Hepatocyte (in vitro differentiated cells): ENCODE results near the gene AUH. TPM values are rescaled to one million over a fixed set of nuclear protein-coding genes. Genes with fewer than 3 reads are reported as not detected.
"Not testable (repeated sequence)": the region's sequence is repeated elsewhere in the genome, so short reads cannot be mapped to it uniquely, and the experiment has no call there.

ENCODE experiments used
- DNase-seq: peaks from one replicate; pipeline ENCODE4 v3.0.0-alpha.2; 2016; ENCODE audit warnings: low spot score
- H2AFZ ChIP-seq: fragments of 200-600 bp; sonication (generic); 2 replicates; pipeline ENCODE4 v1.6.0; 2016; ENCODE audit warnings: antibody characterized with exemption, mild to moderate bottlenecking
- H3K27ac ChIP-seq: fragments of 200-600 bp; sonication (generic); 2 replicates; pipeline ENCODE4 v1.5.1; 2016; ENCODE audit warnings: mild to moderate bottlenecking
- H3K27me3 ChIP-seq: fragments of 200-600 bp; sonication (generic); 2 replicates; pipeline ENCODE4 v1.6.1; 2016
- H3K36me3 ChIP-seq: fragments of 200-600 bp; sonication (generic); replicated peaks from 2 replicates; pipeline ENCODE4 v1.5.1; 2016; ENCODE audit warnings: low read depth; ENCODE audit not compliant: insufficient read depth
- H3K4me1 ChIP-seq: fragments of 200-600 bp; sonication (generic); 2 replicates; pipeline ENCODE4 v1.5.1; 2016; ENCODE audit warnings: mild to moderate bottlenecking, moderate library complexity; ENCODE audit not compliant: insufficient read depth
- H3K4me2 ChIP-seq: fragments of 200-600 bp; sonication (generic); 2 replicates; pipeline ENCODE4 v1.6.0; 2016
- H3K4me3 ChIP-seq: fragments of 200-600 bp; sonication (generic); 2 replicates; pipeline ENCODE4 v1.5.1; 2016; ENCODE audit warnings: mild to moderate bottlenecking
- H3K79me2 ChIP-seq: fragments of 200-600 bp; sonication (generic); 2 replicates; pipeline ENCODE4 v1.6.0; 2017; ENCODE audit warnings: mild to moderate bottlenecking
- H3K9me2 ChIP-seq: fragments of 200-600 bp; sonication (generic); replicated peaks from 2 replicates; pipeline ENCODE4 v1.6.0; 2017; ENCODE audit warnings: mild to moderate bottlenecking; ENCODE audit not compliant: insufficient read depth
- H3K9me3 ChIP-seq: fragments of 200-600 bp; sonication (generic); 2 replicates; pipeline ENCODE4 v1.5.1; 2016; ENCODE audit warnings: low read depth, mild to moderate bottlenecking
- H4K20me1 ChIP-seq: fragments of 200-600 bp; sonication (generic); 2 replicates; pipeline ENCODE4 v1.6.0; 2016; ENCODE audit warnings: mild to moderate bottlenecking; ENCODE audit not compliant: insufficient read depth, poor library complexity, severe bottlenecking
- EZH2 ChIP-seq: fragments of 200-600 bp; sonication (generic); IDR thresholded peaks from 2 replicates; pipeline ENCODE4 v1.6.1; 2016; ENCODE audit warnings: antibody characterized with exemption, mild to moderate bottlenecking, borderline replicate concordance
- EZH2phosphoT487 ChIP-seq: fragments of 200-600 bp; sonication (generic); IDR thresholded peaks from one replicate; pipeline ENCODE4 v1.6.1; 2018; ENCODE audit warnings: antibody characterized with exemption, mild to moderate bottlenecking, low read depth, moderate library complexity; ENCODE audit not compliant: unreplicated experiment, severe bottlenecking
- WGBS: methylation state at CpG from one replicate; pipeline ENCODE4 v1.1.6; 2016; ENCODE audit warnings: low lambda C conversion rate; ENCODE audit errors: missing lambda C conversion rate; 5-methylcytosine and 5-hydroxymethylcytosine counted together
- polyA plus RNA-seq: library from polyadenylated mRNA; unstranded; fragments of >200 nt; fragmentation: Nextera tagmentation; extraction: Ambion mirVana; gene quantifications from 2 replicates; pipeline ENCODE4 v1.2.1, GENCODE V29; 2016
- total RNA-seq: library from RNA; depleted of rRNA; stranded (reverse); fragments of >200 nt; gene quantifications from 2 replicates; pipeline ENCODE4 v1.2.3, GENCODE V29; 2014
- TF ChIP-seq, protein P1 (sequence below): fragments of 200-600 bp; sonication (generic); IDR thresholded peaks from 2 replicates; pipeline ENCODE4 v1.5.1; 2016; ENCODE audit warnings: antibody characterized with exemption, mild to moderate bottlenecking; ENCODE audit not compliant: poor library complexity

AUH gene
- total and polyA plus RNA-seq, 2 experiments from 2014 or later: 19.5 to 25.0 TPM

GRCh38 chr9:91376239-91376638 lies 14.5 kb upstream of the AUH start:
- Histone ChIP-seq H3K4me3 (no peak overlapping the region), H3K9me3 (no peaks in the 10 kb centered on the region), H3K9me2 (no peaks in the 10 kb centered on the region), H3K27me3 (no peaks in the 10 kb centered on the region), H3K27ac (no peak overlapping the region), H3K4me2 (no peak overlapping the region), H4K20me1 (no peaks in the 10 kb centered on the region), H3K79me2 (no peaks in the 10 kb centered on the region), H3K36me3 (no peaks in the 10 kb centered on the region), H2AFZ (no peak overlapping the region), H3K4me1 (peaks cover 5% of the 10 kb centered on the region)
- 75% methylated on average over 4 of the region's 4 CpGs for WGBS
- no peak for DNase-seq
- TF ChIP-seq, protein P1, sequence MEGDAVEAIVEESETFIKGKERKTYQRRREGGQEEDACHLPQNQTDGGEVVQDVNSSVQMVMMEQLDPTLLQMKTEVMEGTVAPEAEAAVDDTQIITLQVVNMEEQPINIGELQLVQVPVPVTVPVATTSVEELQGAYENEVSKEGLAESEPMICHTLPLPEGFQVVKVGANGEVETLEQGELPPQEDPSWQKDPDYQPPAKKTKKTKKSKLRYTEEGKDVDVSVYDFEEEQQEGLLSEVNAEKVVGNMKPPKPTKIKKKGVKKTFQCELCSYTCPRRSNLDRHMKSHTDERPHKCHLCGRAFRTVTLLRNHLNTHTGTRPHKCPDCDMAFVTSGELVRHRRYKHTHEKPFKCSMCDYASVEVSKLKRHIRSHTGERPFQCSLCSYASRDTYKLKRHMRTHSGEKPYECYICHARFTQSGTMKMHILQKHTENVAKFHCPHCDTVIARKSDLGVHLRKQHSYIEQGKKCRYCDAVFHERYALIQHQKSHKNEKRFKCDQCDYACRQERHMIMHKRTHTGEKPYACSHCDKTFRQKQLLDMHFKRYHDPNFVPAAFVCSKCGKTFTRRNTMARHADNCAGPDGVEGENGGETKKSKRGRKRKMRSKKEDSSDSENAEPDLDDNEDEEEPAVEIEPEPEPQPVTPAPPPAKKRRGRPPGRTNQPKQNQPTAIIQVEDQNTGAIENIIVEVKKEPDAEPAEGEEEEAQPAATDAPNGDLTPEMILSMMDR: no peak
- no peak for TF ChIP-seq EZH2
- no peak for TF ChIP-seq EZH2phosphoT487

- no peak for DNase-seq
- Histone ChIP-seq H3K4me1 (peaks cover 5% of the 10 kb centered on the region), H3K27me3 (no peaks in the 10 kb centered on the region), H2AFZ (no peak overlapping the region), H3K4me2 (no peak overlapping the region), H3K4me3 (no peak overlapping the region), H3K36me3 (no peaks in the 10 kb centered on the region), H3K79me2 (no peaks in the 10 kb centered on the region), H4K20me1 (no peaks in the 10 kb centered on the region), H3K27ac (no peak overlapping the region), H3K9me3 (no peaks in the 10 kb centered on the region), H3K9me2 (no peaks in the 10 kb centered on the region)
- 83% methylated on average over 3 of the region's 3 CpGs for WGBS
- TF ChIP-seq EZH2 (no peak), EZH2phosphoT487 (no peak)
- TF ChIP-seq, protein P1: no peak
Measured at GRCh38 chr9:91374939-91375338, 13.2 kb upstream of the AUH start.

DNA sequence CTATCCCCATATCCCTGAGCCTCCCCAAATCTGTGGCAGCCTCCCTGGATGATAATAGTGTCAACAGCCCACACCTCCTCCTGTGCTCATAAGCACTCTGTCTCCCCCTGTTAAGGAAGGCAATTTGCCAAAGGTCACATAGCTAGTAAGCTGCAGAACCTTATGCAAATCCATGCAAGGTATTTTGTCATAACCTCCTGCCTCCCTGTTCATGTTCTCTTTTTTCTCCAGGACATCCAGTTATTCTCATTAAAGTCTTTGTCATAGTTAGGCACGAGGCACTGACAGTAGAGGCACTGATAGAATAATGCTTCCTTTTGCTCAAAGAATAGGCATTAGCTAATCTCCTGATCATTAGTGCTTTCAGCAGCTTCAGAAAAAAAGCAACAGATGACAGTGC lies 10.2 kb upstream of the AUH start:
- Histone ChIP-seq H3K4me2 (no peak overlapping the region), H3K9me2 (no peaks in the 10 kb centered on the region), H3K9me3 (no peaks in the 10 kb centered on the region), H4K20me1 (no peaks in the 10 kb centered on the region), H3K27ac (no peak overlapping the region), H3K79me2 (no peaks in the 10 kb centered on the region), H3K4me3 (no peak overlapping the region), H3K36me3 (no peaks in the 10 kb centered on the region), H3K27me3 (no peaks in the 10 kb centered on the region), H3K4me1 (no peaks in the 10 kb centered on the region), H2AFZ (no peak overlapping the region)
- TF ChIP-seq, protein P1: no peak
- TF ChIP-seq EZH2 (no peak), EZH2phosphoT487 (no peak)
- DNase-seq: no peak
- WGBS: 62% methylated on average over 1 of the region's 1 CpG

GRCh38 chr9:91370006-91370405 lies 8.3 kb upstream of the AUH start:
- H4K20me1 ChIP-seq, H3K79me2 ChIP-seq, DNase-seq, H3K4me2 ChIP-seq, H3K9me2 ChIP-seq, H3K4me3 ChIP-seq, H3K36me3 ChIP-seq, H3K27me3 ChIP-seq, H3K4me1 ChIP-seq, H2AFZ ChIP-seq, H3K27ac ChIP-seq, H3K9me3 ChIP-seq: not testable (repeated sequence)
- 90% methylated on average over 3 of the region's 3 CpGs for WGBS
